GM12878 (cell line): ENCODE measurements around the gene MRGPRX3. TPM values are rescaled to one million over a fixed set of nuclear protein-coding genes. Genes with fewer than 3 reads are reported as not detected.

ENCODE experiments used
- ATAC-seq: fragments of 200-7000 bp; cut with Tn5 transposase; 3 replicates; pipeline ENCODE4 v1.9.1; 2020; ENCODE audit warnings: mild to moderate bottlenecking, moderate library complexity
- BruUV-seq: library from RNA; stranded (reverse); fragments of 400-500 nt; replicated peaks from 2 replicates; lab custom pipeline; 2021; lab: Mats Ljungman, UMichigan
- CTCF ChIA-PET: fragments of 300-600 bp; sonication (Branson Sonifier 250); formaldehyde crosslinking; extraction: SDS; loops from one replicate; lab custom pipeline; 2021; ENCODE audit warnings: inconsistent platforms; lab: Yijun Ruan, JAX
- POLR2A ChIA-PET: fragments of 350-600 bp; formaldehyde crosslinking; extraction: SDS; loops from one replicate; lab custom pipeline; 2021; ENCODE audit warnings: inconsistent platforms; lab: Charles Lee
- RAD21 ChIA-PET: fragments of 300-600 bp; sonication (Branson Sonifier 250); formaldehyde crosslinking; loops from one replicate; lab custom pipeline; 2023; ENCODE audit warnings: antibody characterized with exemption; ENCODE audit not compliant: unreplicated experiment; lab: Charles Lee
- SMC1A ChIA-PET: fragments of 300-600 bp; sonication (Branson Sonifier 250); formaldehyde crosslinking; loops from one replicate; lab custom pipeline; 2023; ENCODE audit not compliant: unreplicated experiment, uncharacterized antibody; lab: Charles Lee
- DNase-seq: peaks from one replicate; pipeline ENCODE4 v3.0.0-alpha.2; 2011; ENCODE audit warnings: low read depth, low spot score
- FAIRE-seq: peaks from 3 replicates; lab custom pipeline; 2011; peaks lifted over from hg19 to GRCh38; lab: Jason Lieb, UNC
- H2AFZ ChIP-seq: 2 replicates; pipeline ENCODE4 v1.6.0; 2011; ENCODE audit warnings: low read depth, low read length, control low read depth; ENCODE audit not compliant: control insufficient read depth
- H3K27ac ChIP-seq: 2 replicates; pipeline ENCODE4 v1.5.1; 2011; ENCODE audit warnings: control low read depth; ENCODE audit not compliant: control insufficient read depth, insufficient read depth
- H3K27me3 ChIP-seq, 2 experiments: replicated peaks in 1 of 2; 2 replicates each; pipeline versions ENCODE4 v1.6.0 to v1.6.1; 2011; ENCODE audit warnings: low read length in 1 of 2; ENCODE audit not compliant: control insufficient read depth in 2 of 2, insufficient read depth in 2 of 2
- H3K36me3 ChIP-seq, 2 experiments: 2 replicates each; pipeline ENCODE4 v1.5.1; 2011; ENCODE audit warnings: low read length in 1 of 2; ENCODE audit not compliant: control insufficient read depth in 2 of 2, insufficient read depth in 2 of 2
- H3K4me1 ChIP-seq: 2 replicates; pipeline ENCODE4 v1.6.1; 2011; ENCODE audit warnings: mild to moderate bottlenecking, low read length, moderate library complexity, mixed read lengths; ENCODE audit not compliant: control insufficient read depth, insufficient read depth
- H3K4me2 ChIP-seq: 2 replicates; pipeline ENCODE4 v1.6.0; 2011; ENCODE audit warnings: control low read depth; ENCODE audit not compliant: control insufficient read depth, insufficient read depth
- H3K4me3 ChIP-seq: fragments of 200-600 bp; sonication (generic); 2 replicates; pipeline ENCODE4 v1.5.1; 2016
- H3K79me2 ChIP-seq: 2 replicates; pipeline ENCODE4 v1.6.0; 2011; ENCODE audit warnings: low read length; ENCODE audit not compliant: control insufficient read depth, insufficient read depth
- H3K9ac ChIP-seq: 2 replicates; pipeline ENCODE4 v1.8.0; 2011; ENCODE audit warnings: low read length, control low read depth, mixed read lengths; ENCODE audit not compliant: control insufficient read depth, insufficient read depth
- H3K9me3 ChIP-seq: replicated peaks from 3 replicates; pipeline ENCODE4 v1.5.1; 2011; ENCODE audit warnings: mild to moderate bottlenecking, low read length; ENCODE audit not compliant: control insufficient read depth, insufficient read depth
- H4K20me1 ChIP-seq: 2 replicates; pipeline ENCODE4 v1.6.0; 2011; ENCODE audit not compliant: control insufficient read depth, insufficient read depth
- BMI1 ChIP-seq: fragments of 450-650 bp; IDR thresholded peaks from 2 replicates; pipeline ENCODE4 v1.6.1; 2016; ENCODE audit warnings: mild to moderate bottlenecking, moderate library complexity, borderline replicate concordance
- CUX1 ChIP-seq: IDR thresholded peaks from 2 replicates; pipeline ENCODE4 v1.6.1; 2012; ENCODE audit warnings: improper control_type of control experiment, low read depth, low read length; ENCODE audit not compliant: insufficient replicate concordance
- HCFC1 ChIP-seq: fragments of 150-350 bp; IDR thresholded peaks from 2 replicates; pipeline ENCODE4 v1.6.1; 2014; ENCODE audit warnings: low read length
- IRF4 ChIP-seq: IDR thresholded peaks from 2 replicates; pipeline ENCODE4 v1.6.1; 2011; ENCODE audit warnings: low read depth, low read length
- NFXL1 ChIP-seq: fragments of 450-650 bp; IDR thresholded peaks from 2 replicates; pipeline ENCODE4 v1.6.1; 2017; ENCODE audit warnings: antibody characterized with exemption, mild to moderate bottlenecking, borderline replicate concordance
- NR2C2 ChIP-seq: IDR thresholded peaks from 2 replicates; pipeline ENCODE4 v1.6.1; 2011; ENCODE audit warnings: borderline replicate concordance, low read depth; ENCODE audit not compliant: control insufficient read depth, insufficient read length
- SUZ12 ChIP-seq: fragments of 200-600 bp; sonication (generic); IDR thresholded peaks from one replicate; pipeline ENCODE4 v1.6.1; 2018; ENCODE audit warnings: antibody characterized with exemption, mild to moderate bottlenecking; ENCODE audit not compliant: unreplicated experiment
- TARDBP ChIP-seq: IDR thresholded peaks from 2 replicates; pipeline ENCODE4 v1.6.1; 2016; ENCODE audit warnings: borderline replicate concordance
- ZNF217 ChIP-seq: fragments of 450-650 bp; IDR thresholded peaks from 2 replicates; pipeline ENCODE4 v1.6.1; 2017; ENCODE audit warnings: antibody characterized with exemption, mild to moderate bottlenecking
- ZNF24 ChIP-seq: fragments of 450-650 bp; IDR thresholded peaks from 2 replicates; pipeline ENCODE4 v1.6.1; 2017; ENCODE audit warnings: antibody characterized with exemption, mild to moderate bottlenecking
- WGBS: methylation state at CpG from one replicate; pipeline ENCODE4 v1.1.6; 2016; ENCODE audit warnings: low lambda C conversion rate; ENCODE audit not compliant: insufficient replicate concordance, insufficient coverage; ENCODE audit errors: missing lambda C conversion rate; 5-methylcytosine and 5-hydroxymethylcytosine counted together
- in situ Hi-C: fragments of 300-500 bp; cut with MboI; formaldehyde crosslinking; loops from 9 replicates; pipeline ENCODE4 v1.14.3; 2018; ENCODE audit warnings: mixed read lengths
- intact Hi-C: fragments of 100-400 bp; cut with micrococcal nuclease; formaldehyde crosslinking; loops from one replicate; pipeline ENCODE4 v1.14.2; 2022; ENCODE audit not compliant: unreplicated experiment
- polyA plus RNA-seq, 11 experiments: library from polyadenylated mRNA; depleted of rRNA in 4 of 11; unstranded in 6 of 11; stranded (reverse) in 5 of 11; fragments of >200 nt; fragmentation: Nextera tagmentation in 4 of 11; fragmentation: Illumina TruSeq in 1 of 11; extraction: Ambion mirVana in 4 of 11; extraction: Trizol in 1 of 11; gene quantifications; 1 replicate in 1 of 11; 2 replicates in 10 of 11; pipeline versions ENCODE4 v1.2.1 to v1.2.3, GENCODE V29; 2011 to 2016; ENCODE audit warnings: inconsistent platforms in 2 of 11, missing spikeins in 2 of 11, low read depth in 1 of 11
- total RNA-seq, 4 experiments: library from RNA; depleted of rRNA in 3 of 4; stranded (reverse); fragments of >200 nt in 3 of 4; fragmentation: Illumina TruSeq in 1 of 4; extraction: Trizol in 1 of 4; gene quantifications; 2 replicates each; pipeline versions ENCODE4 v1.2.1 to v1.2.3, GENCODE V29; 2013 to 2021

Gene MRGPRX3
- total and polyA plus RNA-seq, 10 of the 15 experiments (the other 5 are each of a cell fraction or from before 2014, with no cell fraction given), result not detected

- Histone ChIP-seq H3K27ac (no peak overlapping the region), H3K79me2 (no peaks in the 10 kb centered on the region), H3K4me3 (no peak overlapping the region), H3K4me2 (no peak overlapping the region), H2AFZ (no peak overlapping the region), H3K27me3 (no peaks in the 10 kb centered on the region), H3K9me3 (no peaks in the 10 kb centered on the region), H3K36me3 (no peaks in the 10 kb centered on the region), H4K20me1 (no peaks in the 10 kb centered on the region), H3K9ac (no peak overlapping the region), H3K4me1 (no peaks in the 10 kb centered on the region)
- ATAC-seq (no peak), DNase-seq (no peak), FAIRE-seq (no peak)
- in situ Hi-C loops (no loop called here), intact Hi-C loops (no loop called here)
- ChIA-PET POLR2A (no interaction called here), CTCF (interaction anchor here (0.9 to 1.3 kb wide), 4 partner anchors 8 to 58 kb away, joined by 3 to 4 read pairs (median 3); no protein-coding TSS in a partner anchor), RAD21 (interaction anchor here (1.0 kb wide), 1 partner anchor 30 kb away, joined by 3 read pairs; no protein-coding TSS in a partner anchor), SMC1A (interaction anchor here (1.2 to 1.4 kb wide), 3 partner anchors 31 to 155 kb away, joined by 3 to 6 read pairs (median 4); no protein-coding TSS in a partner anchor)
- WGBS, result 0% methylated on average over 3 of the region's 3 CpGs
- no peak for TF ChIP-seq IRF4
- no peak for TF ChIP-seq TARDBP
- TF ChIP-seq ZNF217, result no peak
- no TSS peak for BruUV-seq
Observed at GRCh38 chr11:18145837-18146236, 13.5 kb downstream of the MRGPRX3 start.

GRCh38 chr11:18151581-18151980, 19.2 kb downstream of the MRGPRX3 start:
- no peak for FAIRE-seq

More at GRCh38 chr11:18151581-18151980, 19.2 kb downstream of the MRGPRX3 start:
- Histone ChIP-seq H3K9ac (no peak overlapping the region), H3K27me3 (peaks cover 0 to 7% of the 10 kb centered on the region in 2 experiments; a peak in 2 of 4 replicates), H4K20me1 (no peaks in the 10 kb centered on the region), H3K79me2 (no peaks in the 10 kb centered on the region), H3K4me2 (no peak overlapping the region)
- POLR2A ChIA-PET, result no interaction called here
- TF ChIP-seq NFXL1 (no peak), SUZ12 (no peak), BMI1 (no peak), HCFC1 (no peak), ZNF24 (no peak), NR2C2 (no peak), CUX1 (no peak)
- TF ChIP-seq, all 136 proteins: peak for 0
- in situ Hi-C loops (no loop called here), intact Hi-C loops (no loop called here)
- DNase-seq, result no peak
- WGBS, result 37% methylated on average over 3 of the region's 3 CpGs
- Histone ChIP-seq H3K4me3 (no peak overlapping the region), H3K36me3 (no peaks in the 10 kb centered on the region), H3K27ac (no peak overlapping the region), H2AFZ (no peak overlapping the region), H3K9me3 (no peaks in the 10 kb centered on the region), H3K4me1 (no peaks in the 10 kb centered on the region)
- no TSS peak for BruUV-seq
- RAD21 ChIA-PET, result no interaction called here
- no peak for ATAC-seq
- CTCF ChIA-PET, result interaction anchor here (1.2 kb wide), 1 partner anchor 36 kb away, joined by 4 read pairs; no protein-coding TSS in a partner anchor
- SMC1A ChIA-PET, result no interaction called here
